H9 (cell line): Measurements from ENCODE around the gene ZNF491. TPM values are rescaled to one million over a fixed set of nuclear protein-coding genes. Genes with fewer than 3 reads are reported as not detected.

Experiments
- DNase-seq: peaks from one replicate; pipeline ENCODE4 v3.0.0-alpha.2; 2017
- H2AFZ ChIP-seq: one replicate; pipeline ENCODE4 v1.6.1; 2013; ENCODE audit warnings: mild to moderate bottlenecking, low read length, control low read depth, moderate library complexity
- H2AK5ac ChIP-seq: 2 replicates; pipeline ENCODE4 v1.6.1; 2013; ENCODE audit warnings: low read length, control low read depth, mixed read lengths; ENCODE audit not compliant: insufficient read length
- H2BK120ac ChIP-seq: one replicate; pipeline ENCODE4 v1.6.1; 2013; ENCODE audit warnings: low read depth, mild to moderate bottlenecking, low read length, control low read depth, inconsistent platforms; ENCODE audit not compliant: poor library complexity, severe bottlenecking
- H2BK12ac ChIP-seq: 2 replicates; pipeline ENCODE4 v1.6.1; 2013; ENCODE audit warnings: low read length, control low read depth, mixed read lengths, low read depth; ENCODE audit not compliant: insufficient read length
- H2BK15ac ChIP-seq: 2 replicates; pipeline ENCODE4 v1.6.1; 2013; ENCODE audit warnings: low read depth, low read length, control low read depth
- H2BK20ac ChIP-seq: one replicate; pipeline ENCODE4 v1.6.1; 2013; ENCODE audit warnings: low read depth, mild to moderate bottlenecking, low read length, control low read depth, inconsistent platforms; ENCODE audit not compliant: poor library complexity, severe bottlenecking
- H2BK5ac ChIP-seq: 2 replicates; pipeline ENCODE4 v1.6.1; 2013; ENCODE audit warnings: low read length, control low read depth, mixed read lengths; ENCODE audit not compliant: insufficient read length
- H3K14ac ChIP-seq: 2 replicates; pipeline ENCODE4 v1.6.1; 2013; ENCODE audit warnings: low read length, control low read depth; ENCODE audit not compliant: insufficient read depth
- H3K18ac ChIP-seq: 2 replicates; pipeline ENCODE4 v1.6.1; 2013; ENCODE audit warnings: low read depth, mild to moderate bottlenecking, mixed read lengths, low read length, control low read depth; ENCODE audit not compliant: insufficient read length
- H3K23ac ChIP-seq: 2 replicates; pipeline ENCODE4 v1.6.1; 2013; ENCODE audit warnings: low read length, control low read depth, mixed read lengths, low read depth; ENCODE audit not compliant: insufficient read length
- H3K23me2 ChIP-seq: 2 replicates; pipeline ENCODE4 v1.6.1; 2013; ENCODE audit warnings: low read depth, mild to moderate bottlenecking, mixed read lengths, low read length, control low read depth; ENCODE audit not compliant: insufficient read length, poor library complexity, severe bottlenecking
- H3K27ac ChIP-seq: 2 replicates; pipeline ENCODE4 v1.5.1; 2013; ENCODE audit warnings: low read length, control low read depth, mixed read lengths, low read depth; ENCODE audit not compliant: insufficient read length
- H3K27me3 ChIP-seq: 2 replicates; pipeline ENCODE4 v1.6.1; 2013; ENCODE audit warnings: low read length, control low read depth, inconsistent platforms; ENCODE audit not compliant: insufficient read depth
- H3K4ac ChIP-seq: 2 replicates; pipeline ENCODE4 v1.6.1; 2013; ENCODE audit warnings: low read depth, mild to moderate bottlenecking, control low read depth, inconsistent platforms, low read length, moderate library complexity
- H3K4me1 ChIP-seq: 2 replicates; pipeline ENCODE4 v1.6.1; 2013; ENCODE audit warnings: low read length, control low read depth, inconsistent platforms; ENCODE audit not compliant: insufficient read depth
- H3K4me2 ChIP-seq: 2 replicates; pipeline ENCODE4 v1.6.1; 2013; ENCODE audit warnings: low read length, control low read depth, mixed read lengths; ENCODE audit not compliant: insufficient read length, insufficient read depth
- H3K56ac ChIP-seq: 2 replicates; pipeline ENCODE4 v1.6.1; 2013; ENCODE audit warnings: low read depth, mild to moderate bottlenecking, mixed read lengths, low read length, control low read depth; ENCODE audit not compliant: insufficient read length
- H3K79me1 ChIP-seq: 2 replicates; pipeline ENCODE4 v1.6.1; 2013; ENCODE audit warnings: low read depth, mild to moderate bottlenecking, moderate library complexity, low read length, control low read depth, inconsistent platforms; ENCODE audit not compliant: insufficient read depth, poor library complexity, severe bottlenecking
- H3K79me2 ChIP-seq: 2 replicates; pipeline ENCODE4 v1.6.1; 2013; ENCODE audit warnings: low read length, control low read depth, inconsistent platforms; ENCODE audit not compliant: insufficient read depth
- H3K9ac ChIP-seq: 2 replicates; pipeline ENCODE4 v1.6.1; 2013; ENCODE audit warnings: low read length, control low read depth, mixed read lengths; ENCODE audit not compliant: insufficient read length; ENCODE audit errors: extremely low read depth
- H3K9me3 ChIP-seq: one replicate; pipeline ENCODE4 v1.6.1; 2013; ENCODE audit warnings: low read depth, low read length, inconsistent platforms; ENCODE audit not compliant: control insufficient read depth
- H3T11ph ChIP-seq: one replicate; pipeline ENCODE4 v1.6.1; 2013; ENCODE audit warnings: mild to moderate bottlenecking, low read length, control low read depth, inconsistent platforms
- H4K20me1 ChIP-seq: one replicate; pipeline ENCODE4 v1.6.1; 2013; ENCODE audit not compliant: control insufficient read depth, insufficient read length, insufficient read depth
- H4K5ac ChIP-seq: 2 replicates; pipeline ENCODE4 v1.6.1; 2013; ENCODE audit warnings: low read depth, mild to moderate bottlenecking, mixed read lengths, low read length, control low read depth; ENCODE audit not compliant: insufficient read length
- H4K8ac ChIP-seq: replicated peaks from 2 replicates; pipeline ENCODE4 v1.6.1; 2013; ENCODE audit warnings: low read length, control low read depth, mixed read lengths, low read depth; ENCODE audit not compliant: insufficient read length
- H4K91ac ChIP-seq: 2 replicates; pipeline ENCODE4 v1.6.1; 2013; ENCODE audit warnings: low read depth, mild to moderate bottlenecking, moderate library complexity, mixed read lengths, low read length, control low read depth; ENCODE audit not compliant: insufficient read length
- H3K27ac Mint-ChIP-seq, 3 experiments: 2 replicates in 2 of 3; 3 replicates in 1 of 3; pipeline ENCODE4 v1.8.0; 2020 to 2021; ENCODE audit warnings: mixed read lengths in 3 of 3, mild to moderate bottlenecking in 1 of 3, moderate library complexity in 1 of 3
- H3K27me3 Mint-ChIP-seq: 2 replicates; pipeline ENCODE4 v1.8.0; 2021; ENCODE audit warnings: low read depth, mild to moderate bottlenecking, moderate library complexity, mixed read lengths
- H3K36me3 Mint-ChIP-seq, 3 experiments: 2 replicates in 2 of 3; 3 replicates in 1 of 3; pipeline ENCODE4 v1.8.0; 2020 to 2021; ENCODE audit warnings: low read depth in 3 of 3, mixed read lengths in 3 of 3; ENCODE audit not compliant: insufficient read depth in 1 of 3
- H3K4me1 Mint-ChIP-seq, 2 experiments: 2 replicates each; pipeline ENCODE4 v1.8.0; 2020; ENCODE audit warnings: mixed read lengths in 2 of 2
- H3K4me3 Mint-ChIP-seq, 2 experiments: 2 replicates in 1 of 2; 3 replicates in 1 of 2; pipeline ENCODE4 v1.8.0; 2020 to 2021; ENCODE audit warnings: mild to moderate bottlenecking in 2 of 2, mixed read lengths in 2 of 2, moderate library complexity in 1 of 2
- H3K9me3 Mint-ChIP-seq, 2 experiments: 2 replicates in 1 of 2; 3 replicates in 1 of 2; pipeline ENCODE4 v1.8.0; 2020; ENCODE audit warnings: mild to moderate bottlenecking in 2 of 2, mixed read lengths in 2 of 2, moderate library complexity in 1 of 2
- CTCF ChIP-seq: fragments of 200-600 bp; sonication (generic); conservative IDR thresholded peaks from 3 replicates; pipeline ENCODE4 v1.8.0; 2021; ENCODE audit warnings: antibody characterized with exemption, mild to moderate bottlenecking
- WGBS: extraction: QIAGEN DNeasy Blood & Tissue Kit; methylation state at CpG from one replicate; pipeline ENCODE4 v1.1.7; 2013; ENCODE audit warnings: missing lambda C conversion rate, low lambda C conversion rate, mixed read lengths; ENCODE audit not compliant: insufficient read length; ENCODE audit errors: extremely low coverage; 5-methylcytosine and 5-hydroxymethylcytosine counted together
- total RNA-seq: library from RNA; stranded (reverse); gene quantifications from 2 replicates; pipeline ENCODE4 v1.2.1, GENCODE V29; 2021

The ZNF491 gene
- total RNA-seq, 1 experiment from 2014 or later = 0.77 TPM

GRCh38 chr19:11783767-11784166, 14.6 kb upstream of the ZNF491 start:
- Histone ChIP-seq H3K9me3 (peaks cover 23% of the 10 kb centered on the region), H4K5ac (no peak overlapping the region), H2BK5ac (no peak overlapping the region), H3K9ac (no peak overlapping the region), H3T11ph (no peak overlapping the region), H2BK15ac (no peak overlapping the region), H3K79me2 (no peaks in the 10 kb centered on the region), H3K4ac (no peak overlapping the region), H2BK20ac (no peak overlapping the region), H3K23me2 (no peaks in the 10 kb centered on the region), H3K4me1 (no peaks in the 10 kb centered on the region), H2AK5ac (no peak overlapping the region), H2BK120ac (no peak overlapping the region), H3K27me3 (no peaks in the 10 kb centered on the region), H3K79me1 (no peaks in the 10 kb centered on the region), H4K8ac (no peak overlapping the region), H3K18ac (no peak overlapping the region), H2AFZ (no peak overlapping the region), H3K56ac (no peak overlapping the region), H3K4me2 (no peak overlapping the region), H3K23ac (no peak overlapping the region), H3K27ac (no peak overlapping the region), H4K20me1 (no peaks in the 10 kb centered on the region), H2BK12ac (no peak overlapping the region), H4K91ac (no peak overlapping the region), H3K14ac (no peak overlapping the region)
- Mint-ChIP-seq H3K27me3 (peaks cover 22% of the 10 kb centered on the region), H3K36me3 (peaks cover 24 to 41% (median 27%) of the 10 kb centered on the region in 3 experiments), H3K4me3 (no peak overlapping the region), H3K9me3 (peaks cover 71 to 73% of the 10 kb centered on the region in 2 experiments), H3K4me1 (no peaks in the 10 kb centered on the region), H3K27ac (no peak overlapping the region)
- WGBS = no CpG with 5 or more reads among the region's 1 CpG
- DNase-seq = no peak
- TF ChIP-seq CTCF = no peak
